DMS79 treated with DMSO at 0.1 percent for 48 hours (cell line): Measurements from ENCODE around the gene KREMEN1.
"Not testable (repeated sequence)": the region's sequence is repeated elsewhere in the genome, so short reads cannot be mapped to it uniquely, and the experiment has no call there.

Source experiments
- DNase-seq: peaks from one replicate; lab custom pipeline; 2025; lab: John Stamatoyannopoulos, UW

Gene KREMEN1, protein sequence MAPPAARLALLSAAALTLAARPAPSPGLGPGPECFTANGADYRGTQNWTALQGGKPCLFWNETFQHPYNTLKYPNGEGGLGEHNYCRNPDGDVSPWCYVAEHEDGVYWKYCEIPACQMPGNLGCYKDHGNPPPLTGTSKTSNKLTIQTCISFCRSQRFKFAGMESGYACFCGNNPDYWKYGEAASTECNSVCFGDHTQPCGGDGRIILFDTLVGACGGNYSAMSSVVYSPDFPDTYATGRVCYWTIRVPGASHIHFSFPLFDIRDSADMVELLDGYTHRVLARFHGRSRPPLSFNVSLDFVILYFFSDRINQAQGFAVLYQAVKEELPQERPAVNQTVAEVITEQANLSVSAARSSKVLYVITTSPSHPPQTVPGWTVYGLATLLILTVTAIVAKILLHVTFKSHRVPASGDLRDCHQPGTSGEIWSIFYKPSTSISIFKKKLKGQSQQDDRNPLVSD

DNA sequence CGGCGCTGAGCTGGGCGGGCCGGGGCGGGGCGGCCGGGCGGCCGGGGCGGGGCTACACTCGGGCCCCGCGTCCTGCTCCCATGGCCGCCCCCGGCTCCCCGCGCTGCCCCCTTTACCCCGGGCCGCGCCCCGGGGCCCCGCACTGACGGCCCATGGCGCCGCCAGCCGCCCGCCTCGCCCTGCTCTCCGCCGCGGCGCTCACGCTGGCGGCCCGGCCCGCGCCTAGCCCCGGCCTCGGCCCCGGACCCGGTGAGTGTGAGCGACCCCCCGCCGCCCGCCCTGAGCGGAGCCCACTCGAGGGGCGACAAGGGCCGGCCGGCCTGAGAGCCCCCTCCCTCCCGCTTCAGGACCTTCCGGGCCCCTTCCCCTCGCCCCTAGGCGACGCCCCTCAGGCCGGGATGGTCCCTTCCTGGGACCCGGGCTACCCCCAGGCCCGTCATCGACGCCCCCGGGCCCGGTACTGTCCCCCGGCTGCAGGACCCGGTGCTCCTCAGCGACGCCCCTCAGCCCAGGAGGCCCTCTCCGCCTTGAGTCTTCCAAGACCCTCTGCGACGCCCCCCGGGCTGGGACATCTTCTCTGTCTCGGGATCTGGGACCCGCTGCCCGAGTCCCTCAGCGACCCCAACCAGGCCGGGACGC, at the start of gene KREMEN1:
Gene KREMEN1 (plus strand): TSS at position 57 of the 639 bp plus-strand sequence. CDS start 96 bp downstream, at position 153.
- no peak for DNase-seq

DNA sequence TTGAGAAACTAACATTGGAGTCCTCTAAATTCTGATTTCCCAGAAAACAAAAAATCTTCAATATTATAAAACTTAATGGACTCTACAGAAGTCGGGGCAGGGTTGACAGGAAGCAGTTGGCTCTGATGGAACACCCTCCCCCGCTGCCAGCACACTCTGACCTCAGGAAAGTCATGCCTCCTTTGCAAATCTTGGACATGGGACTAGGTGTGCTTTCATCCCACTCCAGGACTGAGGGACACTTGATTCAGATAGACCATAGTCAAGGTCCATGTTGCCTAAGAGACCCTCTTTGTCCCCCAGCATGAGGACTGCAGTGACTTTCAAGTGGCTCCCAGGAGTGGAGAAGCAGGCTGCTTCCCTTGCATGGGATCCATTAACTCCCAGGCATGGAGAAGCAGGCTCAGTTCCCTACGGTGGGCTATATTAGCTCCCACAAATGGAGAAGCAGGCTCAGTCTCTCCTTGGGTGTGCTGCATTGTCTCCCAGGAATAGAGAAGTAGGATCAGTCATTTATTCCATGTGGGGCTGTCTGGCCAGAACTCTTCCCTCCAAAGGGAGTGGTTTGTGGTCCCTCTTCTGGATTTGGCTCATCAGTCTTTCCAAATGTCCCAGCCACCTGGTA, 49.6 kb upstream of the KREMEN1 start:
- DNase-seq = no peak

DNA sequence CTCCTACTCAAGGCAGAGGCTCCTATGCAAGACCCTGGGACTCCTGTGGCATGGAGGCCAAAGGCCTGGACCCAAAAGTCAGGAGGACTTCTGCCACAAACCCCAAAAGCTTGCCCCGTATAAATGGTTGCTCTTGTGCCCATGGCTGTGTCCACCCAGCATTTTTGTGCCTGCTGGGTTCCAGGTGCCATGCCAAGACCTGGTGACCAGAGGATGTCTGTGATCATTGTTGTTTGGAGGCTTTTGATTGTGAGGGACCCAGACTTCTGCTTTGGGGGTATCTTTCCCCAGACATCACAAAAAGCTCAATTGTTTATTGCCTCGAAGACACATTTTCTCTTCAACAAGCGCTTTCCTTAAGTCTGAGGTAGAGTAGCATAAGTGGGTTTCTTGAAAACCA, 46.3 kb upstream of the KREMEN1 start:
- no peak for DNase-seq

DNA sequence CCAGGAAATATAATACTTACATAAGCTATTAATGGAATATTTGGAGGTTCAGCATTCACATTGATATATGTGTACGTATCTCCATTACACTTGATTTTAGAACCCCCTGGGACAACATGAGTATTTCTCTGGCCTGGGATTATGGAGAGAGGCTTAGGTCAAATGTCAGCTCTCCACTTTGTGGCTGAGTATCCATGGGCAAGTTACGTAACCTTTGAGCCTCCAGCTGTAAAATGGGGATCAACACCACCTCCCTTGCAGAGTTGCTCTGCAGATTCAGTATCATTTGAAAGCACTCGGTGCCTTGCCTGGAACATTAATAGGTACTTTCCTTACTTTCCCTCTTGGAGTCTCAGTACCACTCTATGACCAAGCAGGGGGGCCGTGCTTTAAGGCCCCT, 44.4 kb upstream of the KREMEN1 start:
- no peak for DNase-seq

DNA sequence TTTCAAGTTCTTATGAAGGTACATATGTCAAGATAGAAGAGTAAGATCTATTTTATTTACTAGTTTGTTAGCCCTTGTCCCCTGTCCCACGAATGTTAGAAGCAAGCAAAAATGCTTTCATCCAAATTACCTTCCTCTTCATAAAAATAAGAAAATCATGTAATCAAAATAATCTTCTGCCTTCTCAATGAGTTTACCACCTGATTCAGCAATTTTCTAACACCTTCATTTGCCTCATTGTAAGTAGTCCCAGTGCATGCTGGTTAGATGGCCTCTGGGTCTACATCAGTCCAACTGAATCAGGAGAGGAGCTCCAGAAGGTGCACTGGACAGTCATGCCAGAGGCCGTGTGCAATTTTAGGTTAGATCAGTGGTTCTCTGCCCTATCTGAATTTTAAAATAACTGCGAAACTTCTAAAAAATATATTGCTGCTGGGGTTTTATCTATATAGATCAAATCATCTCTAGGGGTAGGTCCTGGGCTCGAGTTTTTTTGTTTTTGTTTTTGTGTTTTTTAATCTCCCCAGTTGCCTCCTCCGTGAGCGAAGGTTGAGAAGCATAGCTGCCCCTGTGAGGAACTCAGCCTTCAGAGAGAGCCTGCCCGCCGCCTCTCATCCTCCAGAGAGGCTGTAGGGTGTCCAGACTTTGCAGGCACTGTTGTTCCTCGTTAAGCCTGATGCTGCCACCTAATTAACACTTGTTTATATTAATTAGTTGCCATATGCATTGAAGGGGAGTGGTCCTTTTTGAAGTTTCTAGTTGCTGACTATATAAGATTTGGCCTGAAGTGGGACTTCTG, 43.4 kb upstream of the KREMEN1 start:
- no peak for DNase-seq

DNA sequence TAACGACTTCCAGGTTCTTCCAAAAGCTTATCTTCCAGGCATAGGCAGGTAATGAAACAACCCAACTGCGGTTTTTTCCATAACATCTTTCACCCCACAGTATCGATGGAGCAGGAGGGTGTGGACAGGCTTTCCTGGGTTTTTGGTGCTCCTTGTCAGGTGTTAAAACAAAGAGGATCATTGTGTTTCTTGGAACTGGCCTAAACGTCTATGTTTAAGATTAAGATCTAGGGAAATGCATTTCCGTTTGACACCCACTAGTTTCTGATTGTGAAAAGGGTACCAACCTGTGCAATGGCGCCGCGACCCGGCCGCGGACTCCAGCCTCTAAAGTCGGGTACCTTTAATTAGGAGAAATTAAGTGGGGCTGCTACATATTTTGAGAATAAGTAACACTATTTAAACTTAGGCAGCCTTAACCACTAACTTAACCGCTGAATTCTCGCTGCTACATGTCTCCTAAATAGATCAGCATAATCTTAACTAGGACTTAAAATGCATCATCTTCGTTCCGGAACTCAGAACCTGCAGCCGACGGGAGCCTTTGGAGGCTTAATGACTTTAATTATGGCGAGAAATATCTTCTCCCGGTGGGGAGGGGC, 42.7 kb upstream of the KREMEN1 start:
- DNase-seq = no peak

DNA sequence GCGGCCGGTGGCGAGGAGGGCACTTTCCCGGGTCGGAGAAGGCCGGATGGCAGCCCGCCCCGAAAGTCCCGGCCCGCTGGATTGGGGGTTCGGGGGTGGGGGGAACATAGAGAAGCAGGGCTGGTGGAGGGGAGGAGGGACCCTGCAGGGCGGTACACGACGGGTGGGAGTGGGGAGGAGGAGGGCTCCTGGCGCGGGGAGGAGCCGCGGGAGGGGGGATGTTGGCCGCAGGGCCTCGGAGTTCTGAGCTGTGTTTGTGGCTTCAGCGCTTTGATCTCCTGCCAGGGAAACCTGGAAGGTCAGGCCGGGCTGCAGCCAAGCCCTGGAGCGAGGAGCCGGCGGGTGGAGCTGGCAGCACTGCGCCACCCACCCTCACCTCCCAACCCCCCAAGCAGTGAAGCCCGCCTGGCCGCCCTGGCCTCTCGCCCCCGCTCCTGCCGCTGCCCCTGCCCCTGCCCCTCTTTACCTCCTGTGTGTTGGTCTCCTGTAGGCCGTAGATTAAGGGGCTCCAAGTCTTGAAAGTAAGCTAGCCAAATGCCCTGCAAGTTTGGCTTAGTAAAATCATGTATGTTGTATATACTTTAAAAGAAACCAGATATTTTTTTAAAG, 42.1 kb upstream of the KREMEN1 start:
- DNase-seq = peak; percentile 30

DNA sequence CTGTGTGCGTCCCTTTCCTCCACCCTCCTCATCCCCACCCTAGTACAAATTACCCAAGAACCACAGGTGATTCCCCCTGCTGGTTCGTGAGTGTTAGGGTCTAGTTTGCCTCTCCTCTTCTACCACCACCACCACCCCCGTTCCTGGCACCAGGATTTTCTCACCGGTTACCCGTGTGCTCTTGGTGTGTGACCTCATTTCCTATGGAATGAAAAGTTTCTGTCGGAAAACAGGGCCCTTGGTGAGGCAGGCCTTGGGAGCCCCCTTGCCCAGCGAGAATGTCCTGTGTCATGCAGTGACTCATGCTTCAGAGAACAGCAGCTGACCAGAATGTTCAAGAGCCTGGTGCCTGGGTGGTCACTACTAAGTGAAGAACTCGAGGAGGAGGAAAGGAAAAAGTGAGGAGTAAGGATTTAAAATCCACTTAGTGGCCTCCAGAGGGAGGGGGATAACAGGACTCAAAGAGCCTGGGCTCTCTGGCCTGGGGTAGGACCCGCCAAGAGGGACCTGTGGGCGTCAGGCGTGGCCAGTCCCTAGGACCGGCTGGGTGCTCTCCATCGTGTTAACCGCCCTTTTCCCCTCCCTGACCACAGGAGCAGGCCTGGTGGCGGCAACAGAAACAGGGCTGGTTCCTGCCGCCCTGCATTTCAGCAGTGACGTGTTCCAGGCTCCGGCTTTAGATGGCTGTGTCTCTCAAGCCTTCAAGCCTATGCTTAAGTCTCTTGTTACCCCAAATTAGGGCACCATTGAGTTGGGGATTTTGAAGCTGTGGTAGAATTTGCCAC, 41.4 kb upstream of the KREMEN1 start:
- DNase-seq = peak; percentile 17

DNA sequence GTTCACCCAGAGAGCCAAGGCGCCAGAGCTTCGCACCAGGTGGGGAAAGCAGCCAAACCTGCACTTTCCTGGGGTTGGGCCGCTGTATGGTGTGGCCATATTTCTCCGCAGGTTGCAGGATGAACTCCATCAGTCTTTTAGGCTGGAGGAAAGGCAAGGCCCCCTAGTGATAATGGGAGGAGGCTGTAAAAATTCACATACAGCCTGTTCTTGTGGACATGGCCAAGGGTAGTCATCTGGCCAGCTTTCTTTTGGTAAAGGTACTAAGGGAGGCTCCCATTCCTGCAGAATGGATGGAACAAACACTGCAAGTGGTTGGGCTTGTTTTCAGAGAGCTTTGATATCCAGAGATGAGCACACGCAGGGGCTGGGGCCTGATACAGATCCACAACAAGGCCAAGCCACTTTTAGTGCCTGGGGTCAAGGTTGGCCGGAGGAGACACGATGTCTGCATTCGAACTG, 40.8 kb upstream of the KREMEN1 start:
- no peak for DNase-seq

DNA sequence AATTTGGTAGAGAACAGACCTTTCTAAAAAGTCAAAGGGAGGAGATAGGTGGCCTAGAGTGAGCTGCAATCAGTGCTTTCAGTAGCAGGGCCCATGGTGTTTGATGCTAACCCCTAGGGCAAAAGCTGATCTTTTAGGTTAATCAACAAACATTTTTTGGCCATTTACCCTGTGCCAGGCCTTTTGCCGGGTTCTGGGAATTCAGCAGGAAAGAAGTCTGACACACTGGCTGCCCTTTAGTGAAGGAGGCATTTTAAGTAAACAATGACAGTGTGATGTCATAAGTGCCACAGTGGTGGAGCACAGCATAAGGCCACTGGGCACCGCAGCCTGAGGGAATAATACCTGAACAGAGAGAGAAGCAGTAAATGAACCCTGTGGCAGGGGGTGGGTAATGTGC, 40.3 kb upstream of the KREMEN1 start:
- DNase-seq = no peak

DNA sequence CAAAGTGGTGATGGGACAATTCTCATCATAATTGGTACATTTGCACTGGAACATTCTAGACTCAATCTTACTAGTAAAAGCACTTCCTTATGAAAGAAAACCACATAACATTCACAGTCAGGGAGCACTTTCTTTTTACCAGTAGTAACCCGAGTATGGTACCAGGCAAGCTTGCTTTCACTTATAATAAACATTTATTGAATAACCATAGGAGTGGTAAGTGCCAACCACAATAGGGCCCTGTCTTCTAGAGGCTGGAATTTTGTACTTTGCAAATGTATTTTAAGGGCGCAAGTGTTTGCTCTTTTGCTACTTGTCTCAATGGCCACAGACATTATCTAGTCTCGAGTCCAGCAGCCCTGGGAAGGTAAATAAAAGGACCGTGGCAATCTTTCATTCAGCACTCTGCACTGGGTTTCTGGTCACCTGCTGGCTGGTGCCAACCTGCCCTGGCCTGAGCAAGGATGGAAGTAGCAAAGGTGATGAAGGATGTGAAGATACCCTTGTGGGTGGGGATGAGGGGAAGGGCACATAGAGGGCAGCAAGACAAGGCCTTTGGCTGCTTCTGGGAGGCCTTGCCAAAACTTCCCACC, 35.4 kb upstream of the KREMEN1 start:
- peak; percentile 24 for DNase-seq

DNA sequence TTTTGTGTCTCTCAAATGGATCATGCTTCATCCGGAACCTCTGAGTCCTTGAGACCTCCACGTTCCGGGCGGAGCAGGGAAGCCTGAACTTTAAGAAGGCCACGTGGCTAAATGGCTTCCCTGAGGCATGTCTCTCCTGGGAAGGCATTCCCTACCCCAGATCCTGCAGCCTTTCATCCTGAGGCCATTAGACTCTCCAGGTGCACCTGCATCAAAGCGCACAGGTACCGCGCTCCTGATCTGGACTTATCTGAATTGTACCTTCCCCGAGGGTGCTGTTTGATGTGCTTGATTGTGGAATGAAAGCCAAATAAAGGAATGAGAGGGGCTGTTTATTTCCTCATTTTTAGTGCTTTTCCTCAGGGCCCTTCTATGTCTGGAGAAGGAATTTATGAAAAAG, 33.7 kb upstream of the KREMEN1 start:
- no peak for DNase-seq

DNA sequence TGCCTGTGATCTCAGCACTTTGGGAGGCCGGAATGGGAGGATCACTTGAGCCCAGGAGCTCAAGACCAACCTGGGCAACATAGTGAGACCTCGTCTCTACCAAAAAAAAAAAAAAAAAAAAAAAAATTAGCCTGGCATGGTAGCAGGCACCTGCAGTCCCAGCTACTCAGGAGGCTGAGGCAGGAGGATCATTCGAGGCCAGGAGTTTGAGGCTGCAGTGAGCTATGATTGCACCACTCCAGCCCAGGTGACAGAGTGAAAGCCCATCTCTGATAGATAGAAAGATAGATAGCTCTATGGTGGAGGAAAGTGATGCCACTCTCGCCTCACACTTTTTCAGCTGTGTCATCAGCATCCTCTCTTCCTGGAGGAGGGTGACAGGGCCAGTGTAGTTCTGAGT, 33.2 kb upstream of the KREMEN1 start:
- DNase-seq = not testable (repeated sequence)

DNA sequence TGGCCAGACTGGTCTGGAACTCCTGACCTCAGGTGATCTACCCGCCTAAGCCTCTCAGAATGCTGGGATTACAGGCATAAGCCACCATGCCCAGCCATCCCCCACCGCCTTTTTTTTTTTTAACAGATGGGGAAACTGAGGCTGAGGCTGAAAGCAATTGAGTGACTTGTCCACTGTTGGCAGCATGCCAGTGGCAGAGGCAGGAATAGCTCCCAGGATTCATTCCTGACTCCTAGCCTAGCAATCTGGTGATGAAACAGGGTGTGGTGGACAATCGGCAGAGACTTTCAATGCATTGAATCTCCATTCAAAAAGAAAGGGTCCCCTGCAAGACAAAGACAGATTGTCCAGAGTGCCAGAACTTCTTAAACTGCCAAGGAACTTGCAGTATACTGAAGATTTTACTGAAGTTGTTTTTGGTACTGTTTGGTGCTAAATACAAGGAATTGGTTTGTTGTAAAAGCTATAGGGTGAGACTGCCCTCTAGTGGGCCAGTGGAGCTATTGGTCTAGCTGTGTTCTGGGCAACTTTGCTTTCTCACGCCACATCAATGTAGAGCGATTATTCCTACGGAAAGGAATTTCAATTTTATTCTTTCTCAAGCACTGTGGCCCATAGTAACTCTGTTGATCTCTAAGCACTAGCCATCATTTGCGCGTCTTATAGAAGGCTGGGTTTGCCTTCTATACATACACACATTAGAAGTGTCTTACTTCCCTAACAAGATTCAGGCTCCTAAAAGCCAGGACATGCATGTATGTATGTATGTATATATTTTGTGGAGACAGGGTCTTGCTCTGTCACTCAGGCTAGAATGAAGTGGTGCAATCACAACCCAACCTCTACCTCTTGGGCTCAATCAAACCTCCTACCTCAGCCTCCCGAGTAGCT, 32.2 kb upstream of the KREMEN1 start:
- peak; percentile 44 for DNase-seq

DNA sequence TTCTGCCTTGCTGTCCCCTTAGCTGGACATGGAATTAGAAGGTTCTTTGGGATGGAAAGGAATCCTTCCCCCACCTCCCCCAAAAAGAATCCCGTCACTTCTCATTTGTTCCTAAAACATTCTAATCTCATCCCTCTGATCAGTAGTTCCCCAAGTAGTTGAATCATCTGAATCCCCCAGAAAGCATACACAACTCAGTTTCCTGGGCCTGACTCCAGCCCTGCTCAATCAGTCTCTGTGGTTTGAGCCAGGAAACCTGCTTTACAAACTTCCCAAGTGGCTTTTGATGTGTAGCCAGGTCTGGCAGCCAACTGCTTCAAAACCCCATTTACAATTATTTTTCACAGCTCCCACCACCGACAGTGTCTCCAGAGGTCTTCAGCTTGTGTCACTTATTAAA, 31.4 kb upstream of the KREMEN1 start:
- no peak for DNase-seq

DNA sequence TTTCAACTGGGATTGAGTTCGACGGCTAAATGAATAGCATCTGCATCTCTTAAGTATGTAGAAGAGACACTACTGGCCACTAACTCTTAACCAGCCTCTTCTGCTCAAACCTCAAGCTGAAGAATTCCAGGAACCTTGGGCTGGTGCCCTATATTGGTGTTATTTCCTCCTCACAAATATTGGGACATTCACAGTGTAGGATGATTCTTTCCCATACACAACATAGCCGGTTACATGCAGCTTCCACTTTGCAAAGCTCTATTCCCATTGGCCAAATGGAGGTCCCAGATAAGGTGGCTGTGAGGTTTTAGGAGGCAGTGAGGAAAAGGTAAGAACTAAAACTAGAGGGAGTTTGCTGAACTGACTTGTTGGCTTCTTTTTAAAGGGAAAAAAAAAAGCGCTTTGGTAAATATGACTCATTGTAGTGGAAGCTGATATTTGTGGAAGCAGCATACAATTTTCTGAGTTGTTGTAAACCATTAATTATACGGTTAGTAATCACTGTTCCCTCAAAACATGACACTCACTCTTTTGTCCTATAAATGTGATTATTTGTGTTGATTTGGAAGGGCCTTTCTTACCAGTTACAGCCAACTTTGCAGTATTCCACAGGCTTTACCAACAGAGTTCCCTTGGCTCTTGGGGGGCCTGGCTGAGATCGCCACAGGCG, 28.8 kb upstream of the KREMEN1 start:
- no peak for DNase-seq

DNA sequence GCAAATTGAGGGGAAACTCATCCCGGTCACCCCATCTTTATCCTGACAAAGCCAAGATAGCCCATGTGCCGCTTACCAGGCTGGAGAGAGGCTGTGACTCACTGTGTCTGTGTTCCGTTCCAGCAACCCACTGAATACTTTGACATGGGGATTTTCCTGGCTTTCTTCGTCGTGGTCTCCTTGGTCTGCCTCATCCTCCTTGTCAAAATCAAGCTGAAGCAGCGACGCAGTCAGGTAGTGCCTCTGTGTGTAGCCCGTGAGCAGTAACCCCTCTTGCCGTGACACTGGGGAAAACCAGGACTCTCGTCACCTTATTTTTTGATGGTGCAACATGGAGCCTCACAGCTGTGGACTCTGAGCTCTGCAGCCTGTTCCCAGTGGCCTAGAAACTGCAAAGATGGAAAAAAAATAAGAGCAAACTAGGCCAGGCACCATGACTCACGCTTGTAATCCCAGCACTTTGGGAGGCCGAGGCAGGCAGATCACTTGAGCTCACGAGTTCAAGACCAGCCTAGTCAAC, 28.1 kb upstream of the KREMEN1 start:
- DNase-seq = no peak
